ENCODE data around the gene GPR153.

The GPR153 gene

GRCh38 chr1:6286266-6286665 is 25.4 kb upstream of the GPR153 start:
- DNase-seq = no peak

DNA sequence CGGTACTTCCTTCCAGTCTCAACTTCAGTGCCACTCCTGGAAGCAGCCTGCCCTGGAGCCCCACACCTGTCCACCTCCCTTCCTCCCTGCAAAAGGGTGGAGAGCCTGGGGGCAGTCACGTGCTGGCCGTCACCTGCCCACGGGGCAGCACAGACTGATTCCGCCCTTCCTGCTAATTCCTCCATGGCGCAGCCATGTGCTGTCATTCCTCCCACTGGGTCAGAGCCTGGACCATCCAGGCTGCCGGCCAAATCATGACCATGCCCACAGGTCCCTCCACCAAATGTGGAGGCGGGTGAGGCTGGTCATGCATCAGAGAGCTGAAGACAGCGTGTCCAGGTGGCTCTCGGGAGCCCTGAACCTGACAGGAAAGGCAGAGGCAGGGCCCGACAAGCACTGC is 24.4 kb upstream of the GPR153 start:
- DNase-seq = no peak

- DNase-seq = no peak
These were observed 21.8 kb upstream of the GPR153 start for GRCh38 chr1:6282577-6283270.

DNA sequence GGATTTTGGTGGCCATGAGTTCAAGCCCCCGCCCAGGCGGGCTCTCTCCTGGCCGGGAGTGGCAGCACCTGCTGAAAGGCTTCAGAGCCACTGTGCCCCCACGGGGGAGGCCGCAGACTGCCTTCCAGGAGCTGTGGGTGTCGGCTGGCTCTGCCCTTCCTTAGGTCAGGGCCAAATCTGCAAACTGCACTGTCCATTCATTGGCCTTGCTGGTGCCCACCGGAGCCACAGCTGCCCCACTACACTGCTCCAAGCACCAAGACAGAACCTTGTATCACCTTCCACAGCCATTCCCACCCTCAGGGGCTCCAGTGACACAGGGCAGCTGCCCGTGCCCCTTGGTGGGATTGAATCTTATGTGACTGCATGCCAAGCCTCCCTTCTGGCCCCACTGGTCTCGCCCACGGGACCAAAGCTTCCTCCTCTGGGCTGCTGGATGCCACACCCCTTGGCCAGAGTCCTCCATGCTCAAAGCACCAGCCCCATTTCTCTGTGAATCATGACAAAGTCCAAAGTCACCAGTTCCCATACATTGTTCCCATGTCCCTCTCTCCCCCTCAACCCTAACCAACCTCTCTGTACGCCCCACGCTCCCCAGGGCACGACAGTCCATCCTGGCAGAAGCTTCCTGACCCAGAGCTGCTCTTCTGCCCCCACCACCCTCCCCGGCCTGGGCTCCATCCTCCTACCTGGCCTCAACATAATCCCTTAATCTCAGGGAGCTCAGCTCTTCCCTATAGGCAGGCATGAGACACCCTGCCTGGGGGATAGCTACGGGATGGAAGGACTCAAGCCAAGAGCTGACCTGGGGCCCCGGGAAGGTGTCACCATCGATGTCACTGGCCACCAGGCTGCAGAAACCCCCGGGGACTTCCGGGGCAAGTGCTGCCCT is 20.9 kb upstream of the GPR153 start:
- DNase-seq = no peak

GRCh38 chr1:6280761-6281451 is 20.0 kb upstream of the GPR153 start:
- no peak for DNase-seq

DNA sequence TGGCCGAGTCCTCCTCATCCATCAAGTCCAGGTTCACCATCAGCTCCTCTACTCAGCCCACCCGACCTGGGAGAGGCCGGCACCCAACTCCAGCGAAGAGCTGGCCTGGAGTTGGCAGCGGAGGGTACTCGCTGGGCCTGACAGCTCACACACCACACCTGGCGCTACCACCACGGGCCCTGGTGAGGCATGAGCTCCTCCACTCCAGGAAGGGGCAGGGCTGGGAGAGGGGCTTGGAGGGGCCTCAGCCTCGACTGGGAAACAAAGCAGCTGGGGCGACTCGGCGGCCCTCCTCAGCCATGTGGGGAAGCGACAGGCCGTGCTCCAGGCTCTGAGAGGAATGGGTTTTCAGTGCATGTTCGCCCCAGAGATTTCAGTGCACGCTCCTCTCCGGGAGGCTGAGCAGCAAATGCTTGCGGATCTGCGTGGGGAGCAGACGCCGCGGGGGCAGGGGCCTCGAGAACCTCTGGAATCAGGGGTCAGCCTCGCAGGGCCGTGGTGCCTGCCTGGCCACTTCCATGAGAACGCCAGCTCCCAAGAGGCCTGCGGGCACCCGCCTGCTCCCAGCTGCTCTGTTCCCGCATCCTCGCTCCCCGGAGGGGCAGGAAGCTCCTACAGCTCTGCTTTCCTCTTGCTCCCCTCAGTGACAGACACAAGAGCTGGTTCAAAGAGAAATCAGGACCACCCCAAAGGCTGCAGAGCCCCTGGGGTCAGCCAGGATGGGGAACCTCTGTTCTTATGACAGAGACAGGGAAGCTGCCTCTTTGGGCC is 18.9 kb upstream of the GPR153 start:
- no peak for DNase-seq

DNA sequence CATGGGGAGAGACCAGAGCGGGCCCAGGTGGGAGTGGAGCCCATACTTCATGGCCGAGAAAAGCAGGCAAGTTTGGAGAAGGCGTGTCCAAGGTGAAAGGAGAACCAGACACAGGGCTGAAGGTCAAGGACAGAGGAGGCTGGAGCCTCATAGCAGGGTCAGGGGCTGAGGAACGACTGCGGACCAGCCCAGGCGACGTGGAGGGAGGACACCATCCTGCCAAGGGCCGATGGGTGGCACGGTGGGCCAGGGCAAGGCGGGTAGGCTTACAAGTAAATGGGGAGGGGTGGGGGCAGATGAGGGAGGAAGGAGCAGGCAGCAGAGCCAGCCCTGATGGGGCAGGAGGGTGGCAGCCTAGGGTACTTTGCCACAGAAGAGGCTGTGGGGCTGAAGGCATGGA is 18.2 kb upstream of the GPR153 start:
- no peak for DNase-seq

- DNase-seq = no peak
These were observed 17.4 kb upstream of the GPR153 start for GRCh38 chr1:6278263-6278662.

DNA sequence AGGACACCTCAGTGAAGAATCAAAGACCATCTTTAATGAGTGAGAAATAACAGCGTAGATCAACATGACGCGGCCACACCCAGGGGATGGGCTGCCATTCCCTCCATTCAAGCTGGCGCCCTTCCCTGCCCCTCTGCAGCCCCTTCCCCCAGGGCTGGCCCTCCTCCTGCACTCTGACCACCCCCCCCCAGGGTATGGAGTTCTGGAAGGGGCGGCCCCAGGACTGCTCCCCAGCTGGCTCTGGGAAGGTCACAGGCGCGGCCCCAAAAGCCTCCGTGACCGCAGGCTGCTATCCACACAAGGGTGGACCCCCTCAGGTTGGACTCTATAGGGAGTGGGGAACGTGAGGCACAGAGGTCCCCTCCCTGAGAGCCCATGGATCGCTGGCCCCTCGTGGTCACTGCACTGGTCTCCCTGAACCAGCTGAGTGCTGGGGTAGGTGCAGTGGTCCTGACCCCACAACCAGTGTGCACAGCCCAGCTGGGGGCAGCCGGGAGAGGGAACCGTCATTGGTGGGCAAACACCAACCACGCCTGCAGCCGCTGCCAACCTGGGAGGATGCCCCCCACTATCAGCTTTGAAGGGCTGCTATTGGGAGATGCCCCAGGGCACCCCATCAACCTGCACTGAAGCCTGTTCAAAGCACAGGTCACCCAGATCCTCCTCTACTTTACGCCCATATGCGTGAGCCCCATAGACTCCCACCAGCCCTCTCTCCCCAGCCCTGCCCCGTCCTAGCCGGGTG is 16.1 kb upstream of the GPR153 start:
- DNase-seq = no peak

- DNase-seq = no peak
These were observed 15.2 kb upstream of the GPR153 start for GRCh38 chr1:6275826-6276782.

DNA sequence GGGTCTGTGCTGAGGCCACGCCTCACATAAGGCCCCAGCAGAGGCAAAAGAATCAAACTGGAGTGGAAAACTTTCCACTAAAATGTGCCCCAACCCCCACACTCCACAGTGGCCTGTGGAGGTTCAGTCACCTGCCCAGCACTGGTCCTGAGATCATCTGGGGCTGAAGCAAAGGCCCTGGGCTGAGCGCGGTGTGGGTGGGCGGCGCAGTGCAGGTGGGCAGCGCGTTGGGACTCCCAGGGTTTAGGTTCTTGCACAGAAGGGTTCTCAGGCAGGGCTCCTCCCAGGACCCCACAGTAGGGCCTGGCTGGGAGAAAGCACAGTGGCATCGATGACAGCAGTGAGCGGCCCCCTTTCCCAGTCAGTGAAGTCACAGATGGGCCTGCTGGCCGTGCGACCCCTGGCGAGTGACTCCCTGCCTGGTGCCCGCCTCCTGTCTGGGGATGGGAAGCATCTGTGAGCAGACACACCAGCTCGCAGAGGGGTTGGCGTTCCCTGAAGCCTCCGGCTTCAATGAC is 13.8 kb upstream of the GPR153 start:
- DNase-seq = no peak

GRCh38 chr1:6274102-6274501 is 13.2 kb upstream of the GPR153 start:
- no peak for DNase-seq

GRCh38 chr1:6273380-6273891 is 12.5 kb upstream of the GPR153 start:
- DNase-seq = no peak

- no peak for DNase-seq
These were observed 12.0 kb upstream of the GPR153 start for GRCh38 chr1:6272868-6273267.

- DNase-seq = no peak
These were observed 11.6 kb upstream of the GPR153 start for GRCh38 chr1:6272452-6272851.

GRCh38 chr1:6271554-6271953 is 10.7 kb upstream of the GPR153 start:
- no peak for DNase-seq

DNA sequence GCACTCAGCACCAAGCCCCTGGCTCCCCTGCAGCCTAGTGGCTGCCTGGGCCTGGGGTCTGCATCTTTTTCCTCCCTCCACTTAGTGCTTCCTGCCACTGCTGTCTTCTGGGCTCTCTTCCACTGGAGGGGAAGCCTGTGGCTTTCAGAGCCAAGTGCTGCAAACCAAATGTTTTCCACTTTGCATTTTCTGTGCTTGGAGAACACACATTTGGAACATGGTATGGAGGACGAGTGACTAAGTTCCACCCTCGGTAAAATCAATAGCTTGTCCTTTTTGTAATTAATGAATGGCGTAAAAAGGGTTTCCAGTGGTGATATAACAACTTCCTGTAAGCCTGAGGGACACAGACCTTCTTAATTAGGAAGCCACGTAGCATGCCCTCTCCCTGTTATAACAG is 10.1 kb upstream of the GPR153 start:
- no peak for DNase-seq

DNA sequence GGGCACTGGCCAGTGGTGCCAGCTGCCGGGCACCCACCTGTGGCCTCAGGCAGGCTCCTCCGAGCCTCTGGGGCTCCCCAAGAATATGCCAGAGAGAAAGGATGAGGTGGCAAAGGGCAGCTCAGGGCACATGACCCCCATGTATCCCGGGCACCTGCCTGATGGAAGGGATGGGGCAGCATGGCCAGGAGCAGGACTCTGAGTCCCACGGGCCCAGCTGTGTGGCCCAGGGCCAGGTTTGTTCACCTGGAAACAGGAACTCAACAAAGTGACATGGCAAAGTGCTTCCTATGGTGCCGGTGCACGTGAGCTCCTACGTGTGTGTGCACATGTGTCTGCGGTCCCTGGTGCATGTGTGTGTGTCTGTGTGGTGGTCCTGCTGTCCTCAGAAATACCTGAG is 9.5 kb upstream of the GPR153 start:
- no peak for DNase-seq

- no peak for DNase-seq
These were observed 9.0 kb upstream of the GPR153 start for GRCh38 chr1:6269720-6270400.

- DNase-seq = no peak
These were observed 8.4 kb upstream of the GPR153 start for GRCh38 chr1:6269296-6269695.

Data from T-helper 2 cell (primary cell).